Mesendoderm (in vitro differentiated cells): ENCODE results near the gene SALL3.

Experiments
- DNase-seq: peaks from one replicate; pipeline ENCODE4 v3.0.0; 2013
- H2AK5ac ChIP-seq: 2 replicates; pipeline ENCODE4 v1.6.1; 2013; ENCODE audit warnings: low read length, inconsistent platforms
- H2BK120ac ChIP-seq: 2 replicates; pipeline ENCODE4 v1.6.1; 2013; ENCODE audit warnings: low read depth, mild to moderate bottlenecking, low read length, moderate library complexity, mixed read lengths
- H2BK15ac ChIP-seq: replicated peaks from 2 replicates; pipeline ENCODE4 v1.6.1; 2013; ENCODE audit warnings: low read depth, mild to moderate bottlenecking, moderate library complexity
- H2BK5ac ChIP-seq: 2 replicates; pipeline ENCODE4 v1.6.1; 2013; ENCODE audit warnings: low read length, inconsistent platforms
- H3K18ac ChIP-seq: 2 replicates; pipeline ENCODE4 v1.6.1; 2013; ENCODE audit warnings: mild to moderate bottlenecking, low read length, mixed read lengths
- H3K23ac ChIP-seq: one replicate; pipeline ENCODE4 v1.6.1; 2013; ENCODE audit warnings: low read length
- H3K27ac ChIP-seq: 2 replicates; pipeline ENCODE4 v1.5.1; 2013; ENCODE audit warnings: low read depth, mild to moderate bottlenecking, inconsistent platforms, low read length, moderate library complexity
- H3K27me3 ChIP-seq: 2 replicates; pipeline ENCODE4 v1.6.1; 2013; ENCODE audit warnings: low read length, control low read depth, mild to moderate bottlenecking, inconsistent platforms; ENCODE audit not compliant: insufficient read depth, poor library complexity
- H3K36me3 ChIP-seq: 2 replicates; pipeline ENCODE4 v1.6.1; 2013; ENCODE audit warnings: low read length, inconsistent platforms; ENCODE audit not compliant: control insufficient read depth, insufficient read depth
- H3K4ac ChIP-seq: one replicate; pipeline ENCODE4 v1.6.1; 2013; ENCODE audit warnings: low read depth, mild to moderate bottlenecking, low read length, moderate library complexity
- H3K4me1 ChIP-seq: 2 replicates; pipeline ENCODE4 v1.6.1; 2013; ENCODE audit warnings: low read depth, low read length, inconsistent platforms; ENCODE audit not compliant: control insufficient read depth
- H3K4me2 ChIP-seq: 2 replicates; pipeline ENCODE4 v1.6.1; 2013; ENCODE audit warnings: low read length
- H3K4me3 ChIP-seq: 2 replicates; pipeline ENCODE4 v1.5.1; 2013; ENCODE audit warnings: mild to moderate bottlenecking, low read length
- H3K56ac ChIP-seq: one replicate; pipeline ENCODE4 v1.6.1; 2013; ENCODE audit warnings: low read length
- H3K79me1 ChIP-seq: 2 replicates; pipeline ENCODE4 v1.6.1; 2013; ENCODE audit warnings: low read length, inconsistent platforms
- H3K79me2 ChIP-seq: 2 replicates; pipeline ENCODE4 v1.6.1; 2013; ENCODE audit warnings: mild to moderate bottlenecking, low read length; ENCODE audit not compliant: control insufficient read depth, insufficient read depth
- H3K9ac ChIP-seq: 2 replicates; pipeline ENCODE4 v1.6.1; 2013; ENCODE audit warnings: low read length, inconsistent platforms
- H4K5ac ChIP-seq: one replicate; pipeline ENCODE4 v1.6.1; 2013; ENCODE audit warnings: low read length
- H4K8ac ChIP-seq: one replicate; pipeline ENCODE4 v1.6.1; 2013; ENCODE audit warnings: low read depth, mild to moderate bottlenecking, control low read depth, low read length, moderate library complexity
- WGBS: extraction: QIAGEN DNeasy Blood & Tissue Kit; methylation state at CpG from one replicate; pipeline ENCODE4 v1.1.7; 2013; ENCODE audit warnings: low lambda C conversion rate, missing lambda C conversion rate; ENCODE audit not compliant: insufficient coverage; ENCODE audit errors: extremely low coverage; 5-methylcytosine and 5-hydroxymethylcytosine counted together

Gene SALL3

GRCh38 chr18:79030680-79031079 lies 51.1 kb downstream of the SALL3 start:
- no peaks in the 10 kb centered on the region for H3K27me3 ChIP-seq
- H3K18ac ChIP-seq = no peak overlapping the region
- no peak overlapping the region for H3K4me3 ChIP-seq
- no peaks in the 10 kb centered on the region for H3K79me2 ChIP-seq
- H2BK5ac ChIP-seq = no peak overlapping the region
- DNase-seq = no peak
- no peaks in the 10 kb centered on the region for H3K79me1 ChIP-seq
- no peak overlapping the region for H3K23ac ChIP-seq
- H2BK15ac ChIP-seq = no peak overlapping the region
- no peak overlapping the region for H3K9ac ChIP-seq
- no peak overlapping the region for H2BK120ac ChIP-seq
- no peaks in the 10 kb centered on the region for H3K36me3 ChIP-seq
- no peak overlapping the region for H3K4me2 ChIP-seq
- no peak overlapping the region for H3K4ac ChIP-seq
- no peak overlapping the region for H3K56ac ChIP-seq
- no peaks in the 10 kb centered on the region for H3K4me1 ChIP-seq
- no CpG with 5 or more reads among the region's 9 CpGs for WGBS
- H2AK5ac ChIP-seq = no peak overlapping the region
- no peak overlapping the region for H4K8ac ChIP-seq
- no peak overlapping the region for H4K5ac ChIP-seq
- no peak overlapping the region for H3K27ac ChIP-seq

DNA sequence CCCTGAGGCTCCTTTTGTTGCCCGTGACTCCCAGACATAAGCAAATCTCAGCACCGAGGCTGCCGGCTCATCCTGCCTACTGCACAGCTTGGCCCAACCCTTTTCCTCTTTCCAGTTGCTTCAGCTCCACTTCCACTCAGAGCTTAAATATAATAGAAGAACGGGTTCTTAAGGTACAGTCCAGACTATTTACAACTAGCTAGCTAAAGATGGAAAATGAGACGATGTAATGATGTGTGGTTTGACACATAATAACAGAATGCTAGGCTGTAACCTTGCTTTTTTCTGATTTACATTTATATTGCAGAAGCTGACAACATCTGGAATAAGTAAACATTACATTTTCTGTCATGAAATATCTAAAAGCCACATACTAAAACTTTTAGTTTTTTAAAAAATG lies 62.7 kb downstream of the SALL3 start:
- no peak overlapping the region for H2AK5ac ChIP-seq
- no peak overlapping the region for H2BK5ac ChIP-seq
- no peak overlapping the region for H3K4me3 ChIP-seq
- WGBS = no CpG with 5 or more reads among the region's 5 CpGs
- H3K79me2 ChIP-seq = no peaks in the 10 kb centered on the region
- H3K56ac ChIP-seq = no peak overlapping the region
- no peaks in the 10 kb centered on the region for H3K27me3 ChIP-seq
- H3K79me1 ChIP-seq = no peaks in the 10 kb centered on the region
- H3K4ac ChIP-seq = no peak overlapping the region
- H3K4me2 ChIP-seq = no peak overlapping the region
- no peak overlapping the region for H2BK120ac ChIP-seq
- no peak overlapping the region for H3K23ac ChIP-seq
- no peak overlapping the region for H3K18ac ChIP-seq
- no peak overlapping the region for H4K8ac ChIP-seq
- no peaks in the 10 kb centered on the region for H3K36me3 ChIP-seq
- no peak for DNase-seq
- H4K5ac ChIP-seq = no peak overlapping the region
- H2BK15ac ChIP-seq = no peak overlapping the region
- no peak overlapping the region for H3K9ac ChIP-seq
- no peaks in the 10 kb centered on the region for H3K4me1 ChIP-seq
- no peak overlapping the region for H3K27ac ChIP-seq

DNA sequence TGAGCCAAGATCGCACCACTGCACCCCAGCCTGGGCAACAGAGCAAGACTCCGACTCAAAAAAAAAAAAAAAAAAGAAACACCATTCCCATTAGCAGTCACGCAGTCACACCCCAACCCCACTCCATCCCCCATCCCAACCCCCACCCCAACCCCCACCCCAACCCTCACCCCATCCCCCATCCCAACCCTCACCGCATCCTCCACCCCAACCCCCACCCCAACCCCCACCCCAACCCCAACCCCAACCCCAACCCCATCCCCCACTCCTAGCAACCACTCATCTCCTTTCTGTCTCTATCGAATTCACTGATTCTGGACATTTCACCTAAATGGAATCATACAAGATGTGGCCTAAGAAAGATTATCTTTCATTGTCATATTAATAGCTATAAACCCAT lies 63.7 kb downstream of the SALL3 start:
- DNase-seq = no peak
- Histone ChIP-seq H3K56ac (no peak overlapping the region), H3K27ac (no peak overlapping the region), H3K4me3 (no peak overlapping the region), H4K8ac (no peak overlapping the region), H3K9ac (no peak overlapping the region), H3K36me3 (no peaks in the 10 kb centered on the region), H3K4me1 (no peaks in the 10 kb centered on the region), H2BK15ac (no peak overlapping the region), H2AK5ac (no peak overlapping the region), H2BK120ac (no peak overlapping the region), H3K79me1 (no peaks in the 10 kb centered on the region), H3K18ac (no peak overlapping the region), H3K27me3 (no peaks in the 10 kb centered on the region), H3K23ac (no peak overlapping the region), H3K79me2 (no peaks in the 10 kb centered on the region), H4K5ac (no peak overlapping the region), H3K4me2 (no peak overlapping the region), H3K4ac (no peak overlapping the region), H2BK5ac (no peak overlapping the region)
- WGBS = no CpG with 5 or more reads among the region's 5 CpGs

DNA sequence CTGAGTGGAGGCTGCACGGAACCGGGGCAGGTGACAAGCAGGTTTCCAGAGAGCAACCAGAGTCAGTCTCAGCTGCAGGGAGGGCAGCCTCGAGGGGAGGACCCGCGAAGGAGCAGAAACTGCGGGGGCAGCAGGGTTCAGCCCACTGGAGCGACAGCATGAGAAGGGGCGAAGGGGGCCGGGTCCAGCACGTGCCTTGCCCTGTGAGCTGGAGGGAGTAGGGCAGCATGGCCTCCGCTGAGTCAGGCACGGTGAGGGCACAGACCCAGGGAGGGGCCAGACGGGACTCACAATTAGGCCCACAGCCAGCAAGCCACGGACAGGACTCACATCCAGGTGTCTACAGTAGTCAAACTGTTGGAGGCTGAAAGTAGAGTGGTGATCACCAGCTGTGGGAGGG lies 66.9 kb downstream of the SALL3 start:
- Histone ChIP-seq H4K5ac (no peak overlapping the region), H4K8ac (no peak overlapping the region)

DNA sequence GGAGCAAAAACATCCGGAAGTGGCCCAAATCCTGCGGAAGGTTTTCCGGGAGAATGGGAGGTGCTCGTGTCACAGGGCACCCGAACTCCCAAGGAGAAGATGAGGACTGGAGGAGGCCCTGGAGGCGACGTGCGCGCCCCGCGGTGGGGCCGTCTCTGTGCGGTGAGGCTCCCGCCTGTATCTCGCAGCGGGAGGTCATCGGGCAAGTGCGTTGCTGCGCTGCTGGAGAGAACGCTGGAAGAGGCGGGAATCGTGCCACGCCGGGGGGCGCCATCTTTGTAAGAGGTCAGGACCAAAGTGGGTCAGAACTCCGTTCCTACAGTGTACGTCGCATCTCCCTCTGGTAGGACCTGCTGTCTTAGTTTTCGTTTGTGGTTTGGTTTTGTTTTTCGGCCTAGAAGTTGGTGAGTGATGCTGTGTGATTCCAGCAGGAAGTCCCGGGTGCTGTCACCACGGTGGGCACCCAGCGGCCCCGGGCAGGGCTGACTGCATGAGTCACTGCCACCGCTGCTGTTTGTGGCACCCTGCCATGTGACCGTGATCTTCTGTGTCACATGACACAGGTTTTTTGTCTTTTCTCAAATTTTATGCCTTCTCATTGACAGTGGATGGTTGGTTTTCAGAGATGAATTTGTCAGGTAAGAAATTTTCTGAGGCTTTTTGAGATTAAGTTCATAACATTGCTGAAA lies 68.1 kb downstream of the SALL3 start:
- Histone ChIP-seq H2BK5ac (no peak overlapping the region), H3K18ac (no peak overlapping the region), H4K8ac (no peak overlapping the region), H2BK15ac (no peak overlapping the region), H3K27ac (no peak overlapping the region), H3K79me2 (no peaks in the 10 kb centered on the region), H3K4me2 (no peak overlapping the region), H3K36me3 (no peaks in the 10 kb centered on the region), H3K56ac (no peak overlapping the region), H3K4me3 (no peak overlapping the region), H3K27me3 (no peaks in the 10 kb centered on the region), H2AK5ac (no peak overlapping the region), H3K4me1 (no peaks in the 10 kb centered on the region), H3K9ac (no peak overlapping the region), H2BK120ac (no peak overlapping the region), H4K5ac (no peak overlapping the region), H3K23ac (no peak overlapping the region), H3K79me1 (no peaks in the 10 kb centered on the region), H3K4ac (no peak overlapping the region)
- WGBS = no CpG with 5 or more reads among the region's 36 CpGs
- no peak for DNase-seq

More for the DNA sequence above, 66.9 kb downstream of the SALL3 start:
- no peaks in the 10 kb centered on the region for H3K79me1 ChIP-seq
- WGBS = no CpG with 5 or more reads among the region's 14 CpGs
- H3K4me3 ChIP-seq = no peak overlapping the region
- H3K18ac ChIP-seq = no peak overlapping the region
- no peak overlapping the region for H2BK5ac ChIP-seq
- H2BK120ac ChIP-seq = no peak overlapping the region
- H3K4me1 ChIP-seq = no peaks in the 10 kb centered on the region
- H2AK5ac ChIP-seq = no peak overlapping the region
- no peak overlapping the region for H3K4me2 ChIP-seq
- no peaks in the 10 kb centered on the region for H3K79me2 ChIP-seq
- H3K27me3 ChIP-seq = no peaks in the 10 kb centered on the region
- H3K27ac ChIP-seq = no peak overlapping the region
- no peak overlapping the region for H3K23ac ChIP-seq
- no peak overlapping the region for H3K4ac ChIP-seq
- H3K36me3 ChIP-seq = no peaks in the 10 kb centered on the region
- H3K56ac ChIP-seq = no peak overlapping the region
- DNase-seq = no peak
- H3K9ac ChIP-seq = no peak overlapping the region
- no peak overlapping the region for H2BK15ac ChIP-seq

DNA sequence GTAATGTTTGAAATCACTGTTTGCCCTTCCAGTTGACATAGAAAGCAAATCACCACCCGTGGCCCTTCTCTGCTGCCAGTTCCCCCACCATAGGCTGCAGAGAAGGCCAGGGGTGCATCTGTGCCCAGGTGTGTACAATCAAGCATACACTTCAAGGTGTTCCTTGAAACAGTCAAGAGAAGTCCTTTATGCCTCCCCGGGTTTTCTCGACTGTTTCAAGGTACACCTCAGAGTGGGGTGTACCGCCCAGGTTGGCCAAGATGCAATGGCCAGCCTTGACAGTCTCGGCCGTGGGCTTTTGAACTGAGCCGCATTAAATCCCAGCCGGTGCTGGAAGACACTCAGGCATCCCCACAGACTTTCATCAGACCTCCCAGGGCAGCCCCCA lies 68.6 kb downstream of the SALL3 start:
- H3K27me3 ChIP-seq = no peaks in the 10 kb centered on the region
- H3K9ac ChIP-seq = no peak overlapping the region
- H2BK5ac ChIP-seq = no peak overlapping the region
- no peak for DNase-seq
- no peak overlapping the region for H3K4me3 ChIP-seq
- no peak overlapping the region for H3K18ac ChIP-seq
- no peaks in the 10 kb centered on the region for H3K36me3 ChIP-seq
- H2BK120ac ChIP-seq = no peak overlapping the region
- H2AK5ac ChIP-seq = no peak overlapping the region
- no peaks in the 10 kb centered on the region for H3K79me2 ChIP-seq
- no peak overlapping the region for H3K56ac ChIP-seq
- no peak overlapping the region for H3K23ac ChIP-seq
- H3K4me2 ChIP-seq = no peak overlapping the region
- H4K5ac ChIP-seq = no peak overlapping the region
- no CpG with 5 or more reads among the region's 8 CpGs for WGBS
- H3K79me1 ChIP-seq = no peaks in the 10 kb centered on the region
- no peaks in the 10 kb centered on the region for H3K4me1 ChIP-seq
- H3K27ac ChIP-seq = no peak overlapping the region
- no peak overlapping the region for H2BK15ac ChIP-seq
- no peak overlapping the region for H4K8ac ChIP-seq
- no peak overlapping the region for H3K4ac ChIP-seq
